ENCODE data around the gene RAD51B.

Gene RAD51B

GRCh38 chr14:68361231-68361630 is 541.7 kb downstream of the RAD51B start:
- CTCF ChIA-PET, result no interaction called here
- Histone ChIP-seq H3K36me3 (ENCODE audit: control insufficient read depth in 2 of 2, insufficient read depth in 1 of 2, low read length in 2 of 2) (no peaks in the 10 kb centered on the region), H3K4me3 (ENCODE audit: low read depth, low read length) (no peak overlapping the region), H3K27ac (ENCODE audit: extremely low read depth, low read depth, low read length) (no peak overlapping the region), H3K9me3 (ENCODE audit: control insufficient read depth, insufficient read depth, low read depth, low read length) (no peaks in the 10 kb centered on the region), H3K4me1 (ENCODE audit: control insufficient read depth, insufficient read depth, low read length) (peaks cover 4% of the 10 kb centered on the region; the same call in 1 of the 2 replicates)
- POLR2A ChIA-PET, result no interaction called here
- TF ChIP-seq MYNN (tag by site-specific recombination; IDR thresholded peaks at IDR 0.05; ENCODE audit: borderline replicate concordance) (no peak), ZNF23 (tag by site-specific recombination; IDR thresholded peaks at IDR 0.05; ENCODE audit: borderline replicate concordance) (no peak), PRDM10 (tag by site-specific recombination; IDR thresholded peaks at IDR 0.05) (no peak), ZNF791 (tag by site-specific recombination; IDR thresholded peaks at IDR 0.05) (no peak), ZNF350 (tag by site-specific recombination; IDR thresholded peaks at IDR 0.05) (no peak), EGR2 (tag by site-specific recombination; IDR thresholded peaks at IDR 0.05; ENCODE audit: low read depth) (no peak), IKZF3 (tag by site-specific recombination; IDR thresholded peaks at IDR 0.05) (no peak), ZSCAN23 (tag by site-specific recombination; IDR thresholded peaks at IDR 0.05) (no peak), ZNF792 (tag by site-specific recombination; IDR thresholded peaks at IDR 0.05) (no peak), ZNF747 (tag by site-specific recombination; IDR thresholded peaks at IDR 0.05) (no peak), ZNF629 (tag by site-specific recombination; IDR thresholded peaks at IDR 0.05) (no peak), ZNF514 (tag by site-specific recombination; IDR thresholded peaks at IDR 0.05) (no peak), ZNF571 (tag by site-specific recombination; IDR thresholded peaks at IDR 0.05) (no peak), ZNF133 (tag by site-specific recombination; IDR thresholded peaks at IDR 0.05) (no peak), ZNF529 (tag by site-specific recombination; IDR thresholded peaks at IDR 0.05; ENCODE audit: insufficient replicate concordance) (no peak), ZSCAN18 (tag by site-specific recombination; IDR thresholded peaks at IDR 0.05) (no peak), ZNF660 (tag by site-specific recombination; IDR thresholded peaks at IDR 0.05) (no peak), ZFP3 (tag by site-specific recombination; IDR thresholded peaks at IDR 0.05; ENCODE audit: low read depth) (no peak)

DNA sequence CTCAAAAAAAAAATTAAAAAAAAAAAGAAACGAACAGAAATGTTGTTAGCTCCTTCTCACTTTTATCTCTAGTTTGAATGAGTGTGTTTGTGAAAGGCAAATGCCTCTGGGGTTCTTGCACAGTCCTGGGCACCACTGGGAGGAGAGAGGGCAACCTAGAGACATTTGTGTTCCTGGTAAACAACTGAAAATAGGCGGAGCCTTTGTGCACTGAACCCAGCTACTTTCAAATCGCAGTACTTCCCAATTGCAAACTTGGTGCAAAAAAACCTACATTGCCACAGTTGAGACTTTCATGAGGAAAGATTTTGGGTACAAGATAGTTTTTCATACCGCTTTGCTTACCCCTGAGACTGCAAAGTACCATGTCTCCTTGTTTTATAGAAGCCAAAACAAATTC is 543.3 kb downstream of the RAD51B start:
- POLR2A ChIA-PET, result no interaction called here
- H3K27ac ChIP-seq (ENCODE audit: extremely low read depth, low read depth, low read length), result no peak overlapping the region
- H3K36me3 ChIP-seq (ENCODE audit: control insufficient read depth in 2 of 2, insufficient read depth in 1 of 2, low read length in 2 of 2), result no peaks in the 10 kb centered on the region
- TF ChIP-seq ZNF514 (tag by site-specific recombination; IDR thresholded peaks at IDR 0.05) (no peak), ZNF157 (tag by site-specific recombination; IDR thresholded peaks at IDR 0.05) (no peak), RBAK (tag by site-specific recombination; IDR thresholded peaks at IDR 0.05) (no peak), ZSCAN23 (tag by site-specific recombination; IDR thresholded peaks at IDR 0.05) (no peak), ZNF768 (tag by site-specific recombination; IDR thresholded peaks at IDR 0.05) (no peak), KLF10 (tag by site-specific recombination; IDR thresholded peaks at IDR 0.05) (no peak), ZNF350 (tag by site-specific recombination; IDR thresholded peaks at IDR 0.05) (no peak)
- TF ChIP-seq, protein P1, sequence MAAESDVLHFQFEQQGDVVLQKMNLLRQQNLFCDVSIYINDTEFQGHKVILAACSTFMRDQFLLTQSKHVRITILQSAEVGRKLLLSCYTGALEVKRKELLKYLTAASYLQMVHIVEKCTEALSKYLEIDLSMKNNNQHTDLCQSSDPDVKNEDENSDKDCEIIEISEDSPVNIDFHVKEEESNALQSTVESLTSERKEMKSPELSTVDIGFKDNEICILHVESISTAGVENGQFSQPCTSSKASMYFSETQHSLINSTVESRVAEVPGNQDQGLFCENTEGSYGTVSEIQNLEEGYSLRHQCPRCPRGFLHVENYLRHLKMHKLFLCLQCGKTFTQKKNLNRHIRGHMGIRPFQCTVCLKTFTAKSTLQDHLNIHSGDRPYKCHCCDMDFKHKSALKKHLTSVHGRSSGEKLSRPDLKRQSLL (tag by site-specific recombination; IDR thresholded peaks at IDR 0.05), result no peak
- no peak overlapping the region for H3K4me3 ChIP-seq (ENCODE audit: low read depth, low read length)
- H3K4me1 ChIP-seq (ENCODE audit: control insufficient read depth, insufficient read depth, low read length), result peaks cover 4% of the 10 kb centered on the region
- no peaks in the 10 kb centered on the region for H3K9me3 ChIP-seq (ENCODE audit: control insufficient read depth, insufficient read depth, low read depth, low read length)
- CTCF ChIA-PET, result interaction anchor here (0.7 kb wide), 1 partner anchor 12 kb away, joined by 3 read pairs; no protein-coding TSS in a partner anchor

Data from HEK293 (cell line).